Common myeloid progenitor, CD34-positive (primary cell): Measurements from ENCODE around the gene ALOXE3.
A peak's percentile ranks its signal among the peaks of the same experiment; 100 is the strongest.

Experiments used
- CTCF ChIA-PET: fragments of 350-600 bp; sonication (Branson Sonifier 250); formaldehyde crosslinking; loops from one replicate; lab custom pipeline; 2021; ENCODE audit warnings: antibody characterized with exemption; lab: Charles Lee
- POLR2A ChIA-PET: fragments of 350-600 bp; sonication (Branson Sonifier 250); formaldehyde crosslinking; loops from one replicate; lab custom pipeline; 2021; ENCODE audit warnings: antibody characterized with exemption; lab: Charles Lee
- DNase-seq, 3 donors: peaks; one replicate each; pipeline versions ENCODE4 v3.0.0 to v3.0.0-alpha.2; 2013
- H3K27ac ChIP-seq, 2 experiments: 1 replicate in 1 of 2; 2 replicates in 1 of 2; pipeline ENCODE4 v1.7.0; 2013; ENCODE audit warnings: inconsistent platforms in 2 of 2, low read length in 2 of 2, mild to moderate bottlenecking in 2 of 2, low read depth in 1 of 2, moderate library complexity in 1 of 2; ENCODE audit not compliant: severe bottlenecking in 2 of 2, insufficient read depth in 1 of 2, poor library complexity in 1 of 2
- H3K27me3 ChIP-seq, 5 experiments: replicated peaks in 2 of 5; 1 replicate in 3 of 5; 2 replicates in 2 of 5; pipeline versions ENCODE4 v1.6.1 to v1.7.0; 2013; ENCODE audit warnings: low read length in 4 of 5, mild to moderate bottlenecking in 2 of 5, moderate library complexity in 2 of 5, inconsistent platforms in 1 of 5; ENCODE audit not compliant: insufficient read depth in 5 of 5, control insufficient read depth in 4 of 5
- H3K36me3 ChIP-seq, 4 experiments: 1 replicate in 2 of 4; 2 replicates in 2 of 4; pipeline versions ENCODE4 v1.6.1 to v1.7.0; 2013; ENCODE audit warnings: low read length in 3 of 4, control low read depth in 1 of 4, mild to moderate bottlenecking in 1 of 4; ENCODE audit not compliant: control insufficient read depth in 4 of 4, insufficient read depth in 4 of 4
- H3K4me1 ChIP-seq, 4 experiments: 1 replicate in 3 of 4; 2 replicates in 1 of 4; pipeline versions ENCODE4 v1.6.1 to v1.7.1; 2013; ENCODE audit warnings: low read length in 3 of 4, mild to moderate bottlenecking in 3 of 4, control low read depth in 1 of 4, inconsistent platforms in 1 of 4, moderate library complexity in 1 of 4; ENCODE audit not compliant: control insufficient read depth in 4 of 4, insufficient read depth in 4 of 4; ENCODE audit errors: control extremely low read depth in 1 of 4
- H3K4me3 ChIP-seq, 7 experiments: 1 replicate in 4 of 7; 2 replicates in 3 of 7; pipeline versions ENCODE4 v1.5.1 to v1.7.0; 2013; ENCODE audit warnings: mild to moderate bottlenecking in 7 of 7, low read length in 6 of 7, moderate library complexity in 6 of 7, inconsistent platforms in 2 of 7, low read depth in 2 of 7, control low read depth in 1 of 7; ENCODE audit not compliant: insufficient read depth in 4 of 7, control insufficient read depth in 1 of 7; ENCODE audit errors: extremely low read depth in 1 of 7
- H3K9me3 ChIP-seq, 5 experiments: 1 replicate in 4 of 5; 2 replicates in 1 of 5; pipeline versions ENCODE4 v1.6.1 to v1.7.1; 2013; ENCODE audit warnings: low read length in 4 of 5, mild to moderate bottlenecking in 2 of 5, inconsistent platforms in 1 of 5, low read depth in 1 of 5, moderate library complexity in 1 of 5; ENCODE audit not compliant: control insufficient read depth in 4 of 5, insufficient read depth in 2 of 5; ENCODE audit errors: control extremely low read depth in 1 of 5
- WGBS: methylation state at CpG from one replicate; pipeline ENCODE4 v1.1.5; 2013; ENCODE audit not compliant: insufficient coverage; 5-methylcytosine and 5-hydroxymethylcytosine counted together

The ALOXE3 gene

DNA sequence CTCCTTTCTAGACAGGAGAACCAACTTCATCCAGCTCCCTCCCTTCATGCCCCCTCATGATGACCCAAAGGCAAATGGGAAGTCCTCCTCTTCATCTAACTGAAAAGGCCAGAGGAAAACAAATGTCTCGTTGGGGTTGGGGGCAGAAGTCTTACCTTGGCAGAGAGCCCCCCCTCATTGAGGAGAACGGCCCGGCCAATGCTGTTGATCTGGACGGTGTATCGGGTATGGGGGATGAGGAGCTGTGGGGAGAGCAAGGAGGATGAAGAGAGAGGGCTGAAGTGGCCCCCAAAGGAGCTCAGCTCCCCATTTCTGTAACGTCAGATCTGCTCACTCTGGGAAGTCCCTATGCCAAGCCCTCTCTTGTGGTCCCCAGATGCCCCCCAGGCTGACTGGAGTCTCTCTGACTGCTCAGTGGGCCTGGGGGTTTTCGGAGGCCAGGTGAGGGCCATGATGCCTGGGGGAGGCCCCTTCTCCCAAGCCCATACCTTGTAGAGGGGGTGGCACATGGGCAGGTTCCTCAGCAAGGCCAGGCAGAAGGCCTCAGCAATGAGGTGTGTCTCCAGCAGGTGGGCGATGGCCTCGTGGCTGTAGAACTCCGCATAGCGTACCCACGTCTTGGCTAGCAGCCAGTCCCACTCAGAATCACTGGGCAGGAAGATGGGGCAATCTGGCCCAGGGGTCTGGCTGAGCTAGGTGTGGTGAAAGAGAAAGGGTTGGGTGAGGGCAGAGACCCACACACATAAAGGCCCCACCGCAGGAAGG, 41.6 kb downstream of the ALOXE3 start:
- no peak overlapping the region for H3K27ac ChIP-seq
- WGBS: 91% methylated on average over 8 of the region's 13 CpGs
- peaks cover 0 to 41% (median 31%) of the 10 kb centered on the region in 5 experiments for H3K27me3 ChIP-seq
- no peak for DNase-seq
- ChIA-PET CTCF (interaction anchor here (0.9 to 13.0 kb wide), 8 partner anchors 11 to 149 kb away, joined by 3 to 216 read pairs (median 8); partner anchors contain the start of genes ALOX12B and ALOXE3), POLR2A (no interaction called here)
- peaks cover 0 to 35% (median 29%) of the 10 kb centered on the region in 4 experiments for H3K4me1 ChIP-seq
- no peaks in the 10 kb centered on the region for H3K9me3 ChIP-seq
- peaks cover 0 to 3% (median 0%) of the 10 kb centered on the region in 4 experiments for H3K36me3 ChIP-seq
- H3K4me3 ChIP-seq: no peak overlapping the region

- Histone ChIP-seq H3K36me3 (no peaks in the 10 kb centered on the region), H3K27ac (no peak overlapping the region), H3K9me3 (no peaks in the 10 kb centered on the region), H3K4me3 (no peak overlapping the region), H3K4me1 (peaks cover 0 to 35% (median 29%) of the 10 kb centered on the region in 4 experiments), H3K27me3 (peaks cover 0 to 49% (median 33%) of the 10 kb centered on the region in 5 experiments)
- no peak for DNase-seq
- ChIA-PET CTCF (interaction anchor here (0.9 to 13.0 kb wide), 12 partner anchors 8 to 150 kb away, joined by 3 to 216 read pairs (median 6); partner anchors contain the start of genes ALOX12B and ALOXE3), POLR2A (no interaction called here)
- 96% methylated on average over 13 of the region's 14 CpGs for WGBS
Measured at GRCh38 chr17:8075574-8076342, 42.6 kb downstream of the ALOXE3 start.

DNA sequence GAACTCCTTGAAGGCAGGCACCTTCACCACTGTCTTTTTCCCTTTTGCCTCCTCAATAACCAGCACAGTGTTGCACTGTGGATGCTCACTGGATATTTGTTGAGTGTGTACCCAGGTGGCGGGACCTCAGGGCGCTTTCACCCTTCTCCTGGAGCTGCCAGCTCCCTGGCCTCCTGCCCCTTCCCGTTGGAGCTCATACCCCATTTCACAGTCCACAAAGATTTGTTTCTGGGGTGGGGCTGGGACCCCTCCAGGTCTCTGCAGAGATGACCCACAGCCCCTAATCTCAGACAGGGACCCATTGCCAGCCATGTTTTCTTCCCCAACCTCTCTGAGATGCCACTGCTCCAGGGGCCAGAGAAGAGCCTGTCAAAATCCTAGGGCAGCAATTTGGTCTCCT, 43.2 kb downstream of the ALOXE3 start:
- POLR2A ChIA-PET: no interaction called here
- H3K27ac ChIP-seq: no peak overlapping the region
- no peak overlapping the region for H3K4me3 ChIP-seq
- DNase-seq: no peak
- peaks cover 0 to 29% (median 26%) of the 10 kb centered on the region in 4 experiments for H3K4me1 ChIP-seq
- H3K27me3 ChIP-seq: peaks cover 0 to 49% (median 33%) of the 10 kb centered on the region in 5 experiments
- CTCF ChIA-PET: interaction anchor here (1.2 to 13.0 kb wide), 10 partner anchors 8 to 65 kb away, joined by 3 to 216 read pairs (median 9); partner anchors contain the start of genes ALOX12B and ALOXE3
- H3K9me3 ChIP-seq: no peaks in the 10 kb centered on the region
- 100% methylated on average over 3 of the region's 3 CpGs for WGBS
- no peaks in the 10 kb centered on the region for H3K36me3 ChIP-seq

GRCh38 chr17:8074554-8074953, 43.8 kb downstream of the ALOXE3 start:
- WGBS: 84% methylated on average over 7 of the region's 7 CpGs
- H3K4me3 ChIP-seq: no peak overlapping the region
- H3K27me3 ChIP-seq: peaks cover 0 to 49% (median 33%) of the 10 kb centered on the region in 5 experiments
- POLR2A ChIA-PET: interaction anchor here (1.4 kb wide), 1 partner anchor 44 kb away, joined by 4 read pairs; no protein-coding TSS in a partner anchor
- peaks cover 0 to 24% (median 21%) of the 10 kb centered on the region in 4 experiments for H3K4me1 ChIP-seq
- no peak for DNase-seq
- H3K36me3 ChIP-seq: no peaks in the 10 kb centered on the region
- no peak overlapping the region for H3K27ac ChIP-seq
- no peaks in the 10 kb centered on the region for H3K9me3 ChIP-seq
- CTCF ChIA-PET: interaction anchor here (0.6 to 13.0 kb wide), 15 partner anchors 8 to 147 kb away, joined by 3 to 216 read pairs (median 7); partner anchors contain the start of genes ALOX12B and ALOXE3

DNA sequence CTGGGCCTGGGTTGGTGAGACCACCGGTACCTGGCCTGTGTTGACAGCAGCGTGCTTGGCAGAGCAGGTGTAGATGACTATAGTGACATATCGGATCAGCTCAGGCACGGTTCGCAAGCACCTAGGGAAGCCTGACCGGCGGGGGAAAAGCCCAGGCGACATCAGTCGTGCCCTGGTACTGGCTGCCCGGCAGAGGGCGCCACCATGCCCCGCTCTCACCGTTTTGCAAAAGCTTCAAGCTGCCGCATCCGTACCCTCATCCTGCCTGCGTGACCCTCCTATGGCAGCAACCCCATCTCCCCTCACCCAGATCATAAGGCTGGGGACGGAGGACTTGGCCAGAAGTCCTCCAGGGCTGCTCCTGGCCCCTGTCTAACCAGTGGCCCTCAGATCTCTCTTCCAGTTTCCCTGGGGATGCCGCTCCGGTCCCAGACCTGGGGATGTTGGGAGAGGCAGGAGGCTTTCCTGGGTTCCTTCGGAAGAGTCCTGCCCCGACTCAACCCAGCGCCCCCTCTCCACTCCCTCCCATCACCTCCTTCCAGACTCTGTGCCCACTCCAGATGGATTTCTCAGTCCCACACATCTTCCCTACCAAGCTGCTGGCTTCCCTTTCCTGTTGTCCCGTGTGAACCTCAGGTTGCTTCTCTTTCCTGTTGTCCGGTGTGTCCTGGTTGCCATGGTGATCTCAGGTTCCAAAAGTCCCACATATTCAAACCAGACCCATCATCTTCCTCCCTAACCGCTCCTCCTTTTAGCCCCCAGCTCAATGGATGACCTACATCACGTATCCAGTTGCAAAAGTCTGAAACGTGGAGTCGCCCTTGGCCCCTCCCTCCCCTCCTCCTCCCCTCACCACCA, 44.5 kb downstream of the ALOXE3 start:
- H3K36me3 ChIP-seq: no peaks in the 10 kb centered on the region
- no peak overlapping the region for H3K27ac ChIP-seq
- peaks cover 0 to 49% (median 33%) of the 10 kb centered on the region in 5 experiments for H3K27me3 ChIP-seq
- POLR2A ChIA-PET: interaction anchor here (1.4 kb wide), 1 partner anchor 45 kb away, joined by 4 read pairs; no protein-coding TSS in a partner anchor
- WGBS: 8% methylated on average over 27 of the region's 28 CpGs
- H3K4me1 ChIP-seq: peaks cover 0 to 23% (median 17%) of the 10 kb centered on the region in 4 experiments
- peak; percentile 82 to 86 (median 85) for DNase-seq
- CTCF ChIA-PET: interaction anchor here (0.6 to 13.0 kb wide), 16 partner anchors 7 to 148 kb away, joined by 3 to 216 read pairs (median 5); partner anchors contain the start of genes ALOX12B and ALOXE3
- no peaks in the 10 kb centered on the region for H3K9me3 ChIP-seq
- H3K4me3 ChIP-seq: peak overlapping the region in 3 of 7 experiments; percentile 11 to 63 (median 58)
